Measurements from ENCODE around the gene ANGPTL7.

GRCh38 chr1:11151826-11152612, 37.1 kb upstream of the ANGPTL7 start:
- TF ChIP-seq EP300 (IDR thresholded peaks at IDR 0.05) (no peak), CTCF (IDR thresholded peaks at IDR 0.05) (no peak)
